Pancreas (tissue), 10 donors: ENCODE measurements around the gene FBXL17. TPM values are rescaled to one million over a fixed set of nuclear protein-coding genes. Genes with fewer than 3 reads are reported as not detected.
A peak's percentile ranks its signal among the peaks of the same experiment; 100 is the strongest.

Experiments
- ATAC-seq, 4 donors: fragments of 200-7000 bp; cut with Tn5 transposase; one replicate each; pipeline versions ENCODE4 v1.8.0 to v1.9.1; 2020; ENCODE audit warnings: mild to moderate bottlenecking in 4 of 4, moderate library complexity in 4 of 4
- DNase-seq, 6 donors: peaks; one replicate each; pipeline ENCODE4 v3.0.0-alpha.2; 2020
- FAIRE-seq: peaks from 2 replicates; lab custom pipeline; 2012; peaks lifted over from hg19 to GRCh38; lab: Jason Lieb, UNC
- H3K27ac ChIP-seq, 4 donors: fragments of 200-600 bp; sonication (generic); 1 replicate in 3 of 4; 2 replicates in 1 of 4; pipeline versions ENCODE4 v1.5.0 to v1.8.0; 2020
- H3K27me3 ChIP-seq, 4 donors: fragments of 200-600 bp; one replicate each; pipeline ENCODE4 v1.8.0; 2021
- H3K36me3 ChIP-seq, 3 donors: fragments of 200-600 bp; sonication (generic) in 1 of 3; one replicate each; pipeline versions ENCODE4 v1.5.0 to v1.8.0; 2020 to 2021
- H3K4me1 ChIP-seq, 3 donors: fragments of 200-600 bp; one replicate each; pipeline ENCODE4 v1.8.0; 2021
- H3K4me3 ChIP-seq, 4 donors: fragments of 200-600 bp; sonication (generic) in 2 of 4; one replicate each; pipeline versions ENCODE4 v1.5.0 to v1.8.0; 2020 to 2021
- H3K9me3 ChIP-seq, 4 donors: fragments of 200-600 bp; one replicate each; pipeline ENCODE4 v1.8.0; 2021
- WGBS, 2 donors: extraction: QIAGEN DNeasy Blood & Tissue Kit; methylation state at CpG; one replicate each; pipeline ENCODE4 v1.1.7; 2013; 5-methylcytosine and 5-hydroxymethylcytosine counted together
- intact Hi-C, 3 donors: fragments of 100-400 bp; cut with DNase I; formaldehyde crosslinking; loops; one replicate each; pipeline versions ENCODE4 v1.11.1 to v1.14.2; 2022
- polyA plus RNA-seq, 2 donors: library from polyadenylated mRNA; stranded (reverse); fragments of 200-250 nt; gene quantifications; one replicate each; pipeline ENCODE4 v1.2.3, GENCODE V29; 2013
- total RNA-seq, 6 donors: library from RNA; stranded (reverse); fragmentation: NEBNext Ultra II Directional in 4 of 6; extraction: Animal tissue kit (Norgen Biotek cat#: 25700) in 4 of 6; gene quantifications; one replicate each; pipeline versions ENCODE4 v1.2.1 to v1.2.4, GENCODE V29; 2021 to 2023
- TF ChIP-seq, protein P1 (sequence below), 4 donors: fragments of 200-600 bp; sonication (generic) in 3 of 4; IDR thresholded peaks; one replicate each; pipeline versions ENCODE4 v1.5.0 to v1.8.0; 2021; ENCODE audit warnings: antibody characterized with exemption in 4 of 4
- donor health status: healthy with polysubstance abuse.
- donor health status: DM: no; HTN: no; CAD: no; lungs with moderate emphysema.
- donor health status: DM: no; HTN: no; CAD: no.
- donor health status: control.
- donor health status: control.
- donor health status: Bipolar disorder and iron deficiency.
- donor health status: DM: yes; HTN: yes; CAD: no.
- donor health status: DM: no; HTN: no; CAD: no.
- donor health status: DM: no; HTN: no; CAD: no.
- donor health status: DM: yes; HTN: yes; CAD: no.

FBXL17 gene
- total and polyA plus RNA-seq, 8 donors = 4.2 to 11.1 (median 7.3) TPM

DNA sequence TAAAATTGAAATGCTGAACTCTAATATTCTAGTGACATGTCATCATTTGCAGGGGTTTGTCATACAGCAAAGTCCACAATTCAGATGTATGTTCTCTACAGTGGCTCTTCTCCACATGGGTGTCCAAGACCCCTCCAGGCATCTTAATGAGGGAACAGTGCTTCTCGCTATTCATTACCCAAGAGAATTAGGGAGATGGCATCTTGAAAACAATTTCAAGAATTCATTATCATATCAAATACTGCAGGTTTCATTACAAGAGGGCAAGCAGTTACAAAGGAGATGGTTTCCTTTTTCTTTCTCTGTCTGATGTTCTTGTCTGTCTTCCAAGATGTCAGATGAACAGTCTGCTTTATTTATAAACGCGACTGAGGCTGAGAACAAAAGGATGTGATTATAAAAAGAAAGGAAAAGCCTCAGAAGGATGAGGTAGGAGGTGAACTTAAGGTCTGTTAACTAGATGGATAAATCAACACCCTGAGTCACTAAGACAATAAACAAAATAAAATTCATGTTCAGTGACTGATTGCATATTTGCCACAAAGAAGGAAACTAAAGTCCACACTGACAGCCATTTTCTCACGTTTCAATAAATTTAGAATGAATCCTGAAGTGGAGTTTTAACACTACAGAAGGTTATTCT lies 384.4 kb downstream of the FBXL17 start:
- intact Hi-C loops = no loop called here
- Histone ChIP-seq H3K27me3 (no peaks in the 10 kb centered on the region), H3K4me1 (no peaks in the 10 kb centered on the region), H3K36me3 (no peaks in the 10 kb centered on the region), H3K4me3 (no peak overlapping the region), H3K9me3 (no peaks in the 10 kb centered on the region), H3K27ac (no peak overlapping the region)
- TF ChIP-seq, protein P1, sequence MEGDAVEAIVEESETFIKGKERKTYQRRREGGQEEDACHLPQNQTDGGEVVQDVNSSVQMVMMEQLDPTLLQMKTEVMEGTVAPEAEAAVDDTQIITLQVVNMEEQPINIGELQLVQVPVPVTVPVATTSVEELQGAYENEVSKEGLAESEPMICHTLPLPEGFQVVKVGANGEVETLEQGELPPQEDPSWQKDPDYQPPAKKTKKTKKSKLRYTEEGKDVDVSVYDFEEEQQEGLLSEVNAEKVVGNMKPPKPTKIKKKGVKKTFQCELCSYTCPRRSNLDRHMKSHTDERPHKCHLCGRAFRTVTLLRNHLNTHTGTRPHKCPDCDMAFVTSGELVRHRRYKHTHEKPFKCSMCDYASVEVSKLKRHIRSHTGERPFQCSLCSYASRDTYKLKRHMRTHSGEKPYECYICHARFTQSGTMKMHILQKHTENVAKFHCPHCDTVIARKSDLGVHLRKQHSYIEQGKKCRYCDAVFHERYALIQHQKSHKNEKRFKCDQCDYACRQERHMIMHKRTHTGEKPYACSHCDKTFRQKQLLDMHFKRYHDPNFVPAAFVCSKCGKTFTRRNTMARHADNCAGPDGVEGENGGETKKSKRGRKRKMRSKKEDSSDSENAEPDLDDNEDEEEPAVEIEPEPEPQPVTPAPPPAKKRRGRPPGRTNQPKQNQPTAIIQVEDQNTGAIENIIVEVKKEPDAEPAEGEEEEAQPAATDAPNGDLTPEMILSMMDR (IDR thresholded peaks at IDR 0.05) = no peak
- ATAC-seq = no peak
- no peak for FAIRE-seq
- DNase-seq = no peak
- WGBS, 2 donors = 76% methylated on average over 4 of the region's 4 CpGs

DNA sequence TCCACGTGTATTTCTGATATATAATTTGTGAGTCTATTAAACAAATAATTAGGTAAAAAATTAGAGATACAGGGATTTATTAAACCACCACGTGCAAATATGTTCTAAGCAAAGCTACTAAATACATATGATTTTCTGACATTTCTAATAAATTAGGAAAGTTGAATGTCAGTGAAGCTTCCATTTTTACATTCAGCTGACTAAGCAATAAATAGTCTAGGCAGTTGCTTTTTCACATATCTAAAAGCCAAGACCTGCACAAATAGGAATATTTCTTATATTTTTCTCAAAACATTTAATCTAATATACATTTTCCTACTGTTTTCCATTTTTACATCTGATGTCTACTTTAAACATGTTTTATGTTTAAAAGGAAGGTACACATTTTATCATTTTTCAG lies 388.6 kb downstream of the FBXL17 start:
- Histone ChIP-seq H3K4me1 (no peaks in the 10 kb centered on the region), H3K27me3 (no peaks in the 10 kb centered on the region), H3K27ac (no peak overlapping the region), H3K4me3 (no peak overlapping the region), H3K36me3 (no peaks in the 10 kb centered on the region), H3K9me3 (no peaks in the 10 kb centered on the region)
- FAIRE-seq = no peak
- TF ChIP-seq, protein P1 (IDR thresholded peaks at IDR 0.05) = no peak
- WGBS, 2 donors = 88 to 99% methylated on average over 2 of the region's 2 CpGs
- intact Hi-C loops = no loop called here
- no peak for ATAC-seq
- DNase-seq = no peak

DNA sequence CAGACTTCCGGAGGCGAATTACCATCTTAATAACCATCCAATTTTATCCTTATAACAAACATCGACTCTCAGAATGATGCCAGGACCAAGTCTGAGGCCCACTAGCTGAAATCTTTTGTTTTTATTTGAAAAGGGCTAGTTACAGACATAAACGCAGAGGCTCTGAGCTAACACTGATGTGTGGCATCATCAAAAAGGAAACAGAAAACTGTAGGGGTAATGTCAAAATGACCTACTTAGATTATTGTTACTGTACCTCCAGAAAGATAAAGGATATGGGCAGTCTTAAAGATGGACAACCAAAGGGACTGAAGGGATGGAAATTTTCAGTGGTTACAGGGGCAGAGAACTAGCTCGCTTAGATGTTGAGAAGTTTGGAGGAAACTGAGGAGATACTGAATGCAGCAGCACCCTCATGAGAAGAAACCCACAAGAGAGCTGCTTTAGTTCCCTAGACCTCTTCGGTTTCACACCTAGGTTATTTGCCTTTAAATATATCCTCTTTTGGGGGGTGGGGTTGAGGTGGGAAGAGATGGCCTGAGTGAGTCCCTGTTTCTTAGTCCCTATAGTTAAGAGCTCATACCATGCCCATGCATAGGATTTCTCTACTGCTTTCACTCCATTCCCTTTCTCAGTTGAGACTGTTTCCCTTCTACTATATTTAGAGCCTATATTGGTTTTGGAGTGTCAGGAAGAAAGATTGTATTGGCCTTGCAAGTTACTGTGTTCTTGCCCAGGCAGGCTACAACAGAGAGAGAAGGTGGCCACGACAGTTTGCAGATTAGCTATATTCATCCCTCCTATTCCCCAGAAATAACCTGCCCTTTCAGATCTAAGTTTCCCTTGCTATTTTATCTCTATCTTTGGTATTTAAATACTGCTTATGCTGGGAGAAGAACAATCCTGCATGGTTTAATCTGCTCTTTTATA lies 390.8 kb downstream of the FBXL17 start:
- intact Hi-C loops = no loop called here
- no peak overlapping the region for H3K27ac ChIP-seq
- TF ChIP-seq, protein P1 (IDR thresholded peaks at IDR 0.05) = no peak

DNA sequence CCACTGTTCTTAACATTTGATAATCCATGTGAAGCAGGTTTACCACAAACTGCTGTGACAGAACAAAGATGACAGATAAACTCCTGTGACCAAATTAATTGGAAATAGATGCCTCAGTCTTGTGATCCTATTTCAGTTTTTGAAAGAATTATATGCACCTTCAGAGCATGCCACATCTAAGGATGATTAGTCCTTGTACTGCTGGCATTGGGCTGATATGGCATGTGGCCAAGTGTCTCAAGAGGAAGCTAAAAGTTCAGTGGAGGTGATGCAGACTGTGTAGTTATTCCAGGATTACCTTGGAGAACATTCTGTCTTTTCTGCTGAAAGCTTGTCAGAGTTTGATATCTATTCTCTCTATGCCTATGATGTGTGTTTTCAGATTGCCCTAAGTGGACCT lies 396.8 kb downstream of the FBXL17 start:
- DNase-seq = peak in 4 of 6 donors; percentile 11 to 52 (median 31)
- Histone ChIP-seq H3K36me3 (no peaks in the 10 kb centered on the region), H3K27me3 (no peaks in the 10 kb centered on the region), H3K27ac (no peak overlapping the region), H3K4me1 (no peaks in the 10 kb centered on the region), H3K4me3 (no peak overlapping the region), H3K9me3 (no peaks in the 10 kb centered on the region)
- intact Hi-C loops = no loop called here
- TF ChIP-seq, protein P1 (IDR thresholded peaks at IDR 0.05) = no peak
- FAIRE-seq = no peak
- ATAC-seq = peak in 3 of 4 donors; percentile 47 to 65 (median 63)

More for the DNA sequence above, 390.8 kb downstream of the FBXL17 start:
- Histone ChIP-seq H3K4me3 (no peak overlapping the region), H3K9me3 (no peaks in the 10 kb centered on the region), H3K27me3 (no peaks in the 10 kb centered on the region), H3K36me3 (no peaks in the 10 kb centered on the region), H3K4me1 (no peaks in the 10 kb centered on the region)
- WGBS, 2 donors = 85 to 93% methylated on average over 7 of the region's 7 CpGs
- FAIRE-seq (no peak), DNase-seq (no peak), ATAC-seq (no peak)
